LNCAP (cell line): ENCODE measurements around the gene GAL3ST2.

Experiments
- TF ChIP-seq, protein P1 (sequence below): fragments of 450-650 bp; IDR thresholded peaks from 2 replicates; pipeline ENCODE4 v1.5.1; 2017; ENCODE audit warnings: mild to moderate bottlenecking

The GAL3ST2 gene

DNA sequence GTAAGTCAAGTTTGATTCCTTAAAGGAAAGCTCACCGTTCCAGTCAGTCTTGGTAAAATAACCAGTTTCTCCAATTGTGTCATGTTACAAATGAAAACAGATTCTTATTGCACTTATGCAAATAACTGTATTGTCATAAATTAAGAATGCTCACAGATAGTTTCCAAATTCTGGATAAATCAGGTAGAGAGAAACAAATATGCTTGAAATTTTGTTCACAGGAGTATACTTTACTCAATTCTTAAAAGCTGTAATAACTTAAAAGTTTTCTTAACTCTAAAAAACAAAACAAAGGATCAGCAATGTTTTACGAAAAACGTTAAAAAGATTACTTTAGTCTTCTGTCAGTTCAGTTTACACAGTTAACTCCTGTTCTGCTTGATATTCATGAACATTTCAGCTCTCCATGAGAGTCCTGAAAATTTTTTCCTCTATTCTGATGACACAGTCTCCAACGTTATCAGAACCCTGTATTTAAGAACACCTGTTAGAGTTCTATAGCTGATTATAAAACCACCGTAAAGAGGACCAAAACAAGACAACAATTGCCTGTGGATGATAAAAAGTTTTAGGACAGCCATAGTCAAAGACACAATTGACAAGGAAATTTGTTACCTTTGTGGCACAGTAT, 4.4 kb downstream of the GAL3ST2 start:
- TF ChIP-seq, protein P1, sequence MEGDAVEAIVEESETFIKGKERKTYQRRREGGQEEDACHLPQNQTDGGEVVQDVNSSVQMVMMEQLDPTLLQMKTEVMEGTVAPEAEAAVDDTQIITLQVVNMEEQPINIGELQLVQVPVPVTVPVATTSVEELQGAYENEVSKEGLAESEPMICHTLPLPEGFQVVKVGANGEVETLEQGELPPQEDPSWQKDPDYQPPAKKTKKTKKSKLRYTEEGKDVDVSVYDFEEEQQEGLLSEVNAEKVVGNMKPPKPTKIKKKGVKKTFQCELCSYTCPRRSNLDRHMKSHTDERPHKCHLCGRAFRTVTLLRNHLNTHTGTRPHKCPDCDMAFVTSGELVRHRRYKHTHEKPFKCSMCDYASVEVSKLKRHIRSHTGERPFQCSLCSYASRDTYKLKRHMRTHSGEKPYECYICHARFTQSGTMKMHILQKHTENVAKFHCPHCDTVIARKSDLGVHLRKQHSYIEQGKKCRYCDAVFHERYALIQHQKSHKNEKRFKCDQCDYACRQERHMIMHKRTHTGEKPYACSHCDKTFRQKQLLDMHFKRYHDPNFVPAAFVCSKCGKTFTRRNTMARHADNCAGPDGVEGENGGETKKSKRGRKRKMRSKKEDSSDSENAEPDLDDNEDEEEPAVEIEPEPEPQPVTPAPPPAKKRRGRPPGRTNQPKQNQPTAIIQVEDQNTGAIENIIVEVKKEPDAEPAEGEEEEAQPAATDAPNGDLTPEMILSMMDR = no peak

DNA sequence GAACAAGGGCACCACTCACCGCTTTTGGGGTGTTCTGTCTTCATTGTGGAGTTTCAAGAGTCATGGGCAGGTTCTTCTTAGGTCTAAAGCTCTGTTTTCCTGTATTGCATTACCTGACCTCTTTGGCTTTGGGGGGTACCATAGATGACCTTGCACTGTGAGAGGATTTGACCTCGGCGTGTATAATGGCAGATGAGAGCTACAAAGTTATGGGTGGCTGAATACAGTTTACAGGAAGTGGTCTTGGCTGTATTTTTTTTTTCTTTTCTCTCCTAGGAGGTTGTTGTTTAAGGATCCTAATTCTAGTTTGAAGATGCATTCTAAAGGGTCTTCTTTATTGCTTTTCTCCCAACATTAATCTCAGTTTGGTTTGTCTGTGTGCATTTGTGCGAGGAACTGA, 11.5 kb downstream of the GAL3ST2 start:
- TF ChIP-seq, protein P1 = no peak

DNA sequence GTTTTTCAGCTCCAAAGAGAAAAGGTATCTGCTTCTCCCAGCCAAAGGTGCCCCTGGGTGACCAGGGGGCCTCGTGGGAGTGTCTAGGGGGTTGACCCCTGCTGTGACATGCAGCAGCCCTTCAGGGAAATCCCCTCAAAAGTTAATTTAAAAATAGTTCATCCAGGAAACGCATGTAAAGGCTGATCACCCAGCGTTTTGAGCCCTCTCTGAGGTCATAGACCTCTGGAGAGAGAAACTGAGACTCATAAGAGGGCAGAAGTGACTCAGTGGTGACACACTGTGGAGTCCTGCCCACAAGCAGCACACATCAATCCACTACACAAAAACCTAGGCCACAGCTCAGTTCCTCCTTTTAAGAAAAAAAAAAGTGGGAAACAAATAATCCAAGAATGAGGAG, 11.9 kb downstream of the GAL3ST2 start:
- TF ChIP-seq, protein P1 = no peak

DNA sequence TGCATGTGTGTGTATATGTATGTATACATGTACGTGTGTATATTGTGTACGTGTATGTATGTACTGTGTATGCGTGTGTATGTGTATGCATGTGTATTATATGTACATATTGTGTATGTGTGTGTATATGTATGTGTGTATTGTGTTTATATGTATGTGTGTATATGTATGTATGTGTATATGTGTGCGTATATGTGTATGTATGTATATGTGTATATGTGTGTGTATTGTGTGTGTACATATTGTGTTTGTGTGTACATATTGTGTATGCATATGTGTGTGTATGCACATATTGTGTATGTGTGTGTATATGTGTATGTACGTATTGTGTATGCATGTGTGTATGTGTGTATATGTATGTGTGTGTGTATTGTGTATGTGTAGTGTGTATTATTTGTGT, 16.8 kb downstream of the GAL3ST2 start:
- TF ChIP-seq, protein P1 = no peak

DNA sequence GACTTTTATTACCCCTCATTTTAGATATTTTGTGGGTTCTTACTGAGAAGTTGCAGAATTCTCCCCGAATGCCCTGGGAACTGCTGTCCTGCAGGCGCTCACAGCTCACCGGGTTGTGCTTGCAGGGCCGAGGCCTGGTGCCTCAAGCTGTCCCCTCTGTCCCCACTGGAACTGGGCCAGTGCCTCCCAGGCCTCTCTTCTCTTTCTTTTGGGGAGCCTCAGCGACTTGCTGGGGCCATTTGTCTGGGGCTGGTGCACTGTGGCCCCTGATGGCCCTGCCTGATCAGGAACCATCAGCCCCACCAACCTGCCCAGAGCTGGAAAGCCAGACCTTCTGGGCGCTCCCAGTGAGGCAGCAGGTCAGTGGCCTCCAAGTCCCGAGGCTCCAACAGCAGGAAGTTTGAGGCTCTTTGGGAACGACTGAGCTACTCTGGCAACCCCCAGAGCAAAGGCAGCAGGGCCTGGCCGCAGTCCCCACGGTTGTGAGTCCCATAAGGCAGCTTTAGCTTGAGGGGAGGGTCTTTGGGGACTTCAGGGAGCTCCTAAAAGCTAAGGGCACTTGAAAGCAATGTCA, 17.7 kb downstream of the GAL3ST2 start:
- TF ChIP-seq, protein P1 = no peak

DNA sequence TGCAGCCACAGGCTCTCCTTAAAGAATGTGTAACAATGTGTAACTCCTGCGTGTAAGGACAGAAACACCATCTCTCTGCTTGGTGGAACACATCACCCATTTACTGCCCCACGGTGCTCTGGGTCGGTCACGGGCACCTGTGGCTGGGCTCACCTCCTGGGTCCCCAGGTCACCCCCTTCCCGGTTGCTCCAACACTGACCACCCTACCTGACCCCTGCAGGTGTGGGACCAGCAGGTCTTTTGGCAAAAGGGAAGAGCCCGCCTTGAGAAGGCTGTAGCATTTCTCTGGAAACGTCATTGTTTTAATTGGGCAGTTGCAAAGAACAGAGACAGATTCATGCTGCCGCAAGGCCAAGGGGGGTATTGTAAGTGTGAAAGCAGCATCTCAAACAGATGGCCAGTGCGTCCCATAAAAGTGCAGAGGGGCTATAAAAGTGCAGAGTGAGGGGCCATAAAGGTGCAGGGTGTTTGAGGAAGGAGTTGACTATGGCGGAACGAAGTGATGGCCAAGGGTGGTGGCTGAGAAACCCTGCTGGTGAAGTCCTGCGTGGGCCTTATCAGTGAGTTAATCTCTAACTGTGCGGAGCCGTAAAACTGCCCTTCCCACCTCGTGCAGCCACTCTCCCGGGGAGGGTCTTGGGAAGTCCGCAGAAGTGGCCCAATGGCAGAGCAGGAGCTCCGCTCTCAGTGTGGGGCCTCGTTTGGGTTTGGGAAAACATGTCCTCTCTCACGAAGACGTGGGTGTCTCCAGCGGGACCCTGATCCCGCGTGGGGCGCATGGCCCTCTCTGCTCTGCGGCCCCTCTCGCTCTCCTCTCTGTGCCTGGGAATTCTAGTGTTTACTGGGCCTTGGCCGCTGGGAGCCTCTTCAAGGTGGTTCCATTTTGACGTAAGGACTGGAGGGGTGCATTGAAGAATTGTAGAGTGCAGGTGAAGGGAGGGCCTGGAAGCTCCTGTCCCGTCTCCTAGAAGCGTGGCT, 18.7 kb downstream of the GAL3ST2 start:
- TF ChIP-seq, protein P1 = no peak

DNA sequence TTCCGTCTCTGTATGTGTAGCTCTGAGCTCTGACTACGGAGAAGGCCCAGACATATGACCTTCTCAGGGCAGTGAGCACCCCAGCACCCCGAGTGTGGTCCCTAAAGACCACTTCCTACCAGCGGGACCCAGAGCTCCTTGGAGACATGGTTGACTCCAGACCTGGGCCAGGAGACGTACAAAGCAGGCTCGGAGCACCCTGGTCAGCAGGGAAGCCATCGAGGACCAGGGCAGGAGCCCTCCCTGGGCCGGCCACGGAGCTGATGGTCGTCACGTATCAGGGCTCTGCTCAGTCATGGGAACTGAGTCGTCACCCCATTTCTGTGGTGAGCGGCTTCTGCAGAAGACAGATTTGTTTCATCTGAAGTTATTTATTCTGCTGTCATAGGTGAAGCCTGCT, 19.6 kb downstream of the GAL3ST2 start:
- TF ChIP-seq, protein P1 = no peak
